ENCODE results near the gene ADAMTS18.

ADAMTS18 gene

GRCh38 chr16:77304134-77304533 is 130.7 kb downstream of the ADAMTS18 start:
- no peaks in the 10 kb centered on the region for H3K27me3 ChIP-seq (ENCODE audit: control insufficient read depth, insufficient read depth, low read length)

GRCh38 chr16:77302674-77303073 is 132.2 kb downstream of the ADAMTS18 start:
- Histone ChIP-seq H3K9me3 (ENCODE audit: control insufficient read depth, insufficient read depth, low read length) (no peaks in the 10 kb centered on the region), H3K9ac (ENCODE audit: low read depth, low read length) (no peak overlapping the region), H3K27me3 (ENCODE audit: control insufficient read depth, insufficient read depth, low read length) (no peaks in the 10 kb centered on the region), H3K4me3 (ENCODE audit: low read depth, low read length) (no peak overlapping the region), H3K36me3 (ENCODE audit: control insufficient read depth, insufficient read depth, low read length) (no peaks in the 10 kb centered on the region), H3K4me1 (ENCODE audit: control insufficient read depth, insufficient read depth, low read length) (no peaks in the 10 kb centered on the region), H3K27ac (ENCODE audit: low read depth, low read length) (no peak overlapping the region)

More at GRCh38 chr16:77304134-77304533, 130.7 kb downstream of the ADAMTS18 start:
- Histone ChIP-seq H3K36me3 (ENCODE audit: control insufficient read depth, insufficient read depth, low read length) (no peaks in the 10 kb centered on the region), H3K27ac (ENCODE audit: low read depth, low read length) (no peak overlapping the region), H3K9ac (ENCODE audit: low read depth, low read length) (no peak overlapping the region), H3K4me1 (ENCODE audit: control insufficient read depth, insufficient read depth, low read length) (no peaks in the 10 kb centered on the region), H3K4me3 (ENCODE audit: low read depth, low read length) (no peak overlapping the region), H3K9me3 (ENCODE audit: control insufficient read depth, insufficient read depth, low read length) (no peaks in the 10 kb centered on the region)

GRCh38 chr16:77302249-77302648 is 132.6 kb downstream of the ADAMTS18 start:
- Histone ChIP-seq H3K27ac (ENCODE audit: low read depth, low read length) (no peak overlapping the region), H3K4me3 (ENCODE audit: low read depth, low read length) (no peak overlapping the region), H3K4me1 (ENCODE audit: control insufficient read depth, insufficient read depth, low read length) (no peaks in the 10 kb centered on the region), H3K27me3 (ENCODE audit: control insufficient read depth, insufficient read depth, low read length) (no peaks in the 10 kb centered on the region), H3K9ac (ENCODE audit: low read depth, low read length) (no peak overlapping the region), H3K36me3 (ENCODE audit: control insufficient read depth, insufficient read depth, low read length) (no peaks in the 10 kb centered on the region), H3K9me3 (ENCODE audit: control insufficient read depth, insufficient read depth, low read length) (no peaks in the 10 kb centered on the region)

GRCh38 chr16:77300256-77300655 is 134.6 kb downstream of the ADAMTS18 start:
- H3K4me1 ChIP-seq (ENCODE audit: control insufficient read depth, insufficient read depth, low read length) = no peaks in the 10 kb centered on the region
- H3K9ac ChIP-seq (ENCODE audit: low read depth, low read length) = no peak overlapping the region
- H3K27me3 ChIP-seq (ENCODE audit: control insufficient read depth, insufficient read depth, low read length) = no peaks in the 10 kb centered on the region
- no peak overlapping the region for H3K27ac ChIP-seq (ENCODE audit: low read depth, low read length)
- no peak overlapping the region for H3K4me3 ChIP-seq (ENCODE audit: low read depth, low read length)
- no peaks in the 10 kb centered on the region for H3K36me3 ChIP-seq (ENCODE audit: control insufficient read depth, insufficient read depth, low read length)
- H3K9me3 ChIP-seq (ENCODE audit: control insufficient read depth, insufficient read depth, low read length) = no peaks in the 10 kb centered on the region

- no peaks in the 10 kb centered on the region for H3K9me3 ChIP-seq (ENCODE audit: control insufficient read depth, insufficient read depth, low read length)
- no peaks in the 10 kb centered on the region for H3K36me3 ChIP-seq (ENCODE audit: control insufficient read depth, insufficient read depth, low read length)
- H3K9ac ChIP-seq (ENCODE audit: low read depth, low read length) = no peak overlapping the region
- H3K4me3 ChIP-seq (ENCODE audit: low read depth, low read length) = no peak overlapping the region
- no peak overlapping the region for H3K27ac ChIP-seq (ENCODE audit: low read depth, low read length)
- H3K4me1 ChIP-seq (ENCODE audit: control insufficient read depth, insufficient read depth, low read length) = no peaks in the 10 kb centered on the region
- H3K27me3 ChIP-seq (ENCODE audit: control insufficient read depth, insufficient read depth, low read length) = no peaks in the 10 kb centered on the region
Observed at GRCh38 chr16:77299395-77299794, 135.4 kb downstream of the ADAMTS18 start.

GRCh38 chr16:77298418-77299360 is 136.1 kb downstream of the ADAMTS18 start:
- H3K4me3 ChIP-seq (ENCODE audit: low read depth, low read length) = no peak overlapping the region
- no peak overlapping the region for H3K27ac ChIP-seq (ENCODE audit: low read depth, low read length)
- H3K4me1 ChIP-seq (ENCODE audit: control insufficient read depth, insufficient read depth, low read length) = no peaks in the 10 kb centered on the region
- H3K27me3 ChIP-seq (ENCODE audit: control insufficient read depth, insufficient read depth, low read length) = no peaks in the 10 kb centered on the region
- H3K9me3 ChIP-seq (ENCODE audit: control insufficient read depth, insufficient read depth, low read length) = no peaks in the 10 kb centered on the region
- H3K36me3 ChIP-seq (ENCODE audit: control insufficient read depth, insufficient read depth, low read length) = no peaks in the 10 kb centered on the region
- H3K9ac ChIP-seq (ENCODE audit: low read depth, low read length) = no peak overlapping the region

GRCh38 chr16:77297996-77298395 is 136.8 kb downstream of the ADAMTS18 start:
- Histone ChIP-seq H3K9me3 (ENCODE audit: control insufficient read depth, insufficient read depth, low read length) (no peaks in the 10 kb centered on the region), H3K36me3 (ENCODE audit: control insufficient read depth, insufficient read depth, low read length) (no peaks in the 10 kb centered on the region), H3K4me1 (ENCODE audit: control insufficient read depth, insufficient read depth, low read length) (no peaks in the 10 kb centered on the region), H3K4me3 (ENCODE audit: low read depth, low read length) (no peak overlapping the region), H3K9ac (ENCODE audit: low read depth, low read length) (no peak overlapping the region), H3K27ac (ENCODE audit: low read depth, low read length) (no peak overlapping the region), H3K27me3 (ENCODE audit: control insufficient read depth, insufficient read depth, low read length) (no peaks in the 10 kb centered on the region)

- H3K4me1 ChIP-seq (ENCODE audit: control insufficient read depth, insufficient read depth, low read length) = no peaks in the 10 kb centered on the region
- H3K4me3 ChIP-seq (ENCODE audit: low read depth, low read length) = no peak overlapping the region
- H3K9me3 ChIP-seq (ENCODE audit: control insufficient read depth, insufficient read depth, low read length) = no peaks in the 10 kb centered on the region
- H3K27ac ChIP-seq (ENCODE audit: low read depth, low read length) = no peak overlapping the region
- H3K36me3 ChIP-seq (ENCODE audit: control insufficient read depth, insufficient read depth, low read length) = no peaks in the 10 kb centered on the region
- H3K27me3 ChIP-seq (ENCODE audit: control insufficient read depth, insufficient read depth, low read length) = no peaks in the 10 kb centered on the region
- H3K9ac ChIP-seq (ENCODE audit: low read depth, low read length) = no peak overlapping the region
Observed at GRCh38 chr16:77295896-77296295, 138.9 kb downstream of the ADAMTS18 start.

GRCh38 chr16:77290451-77291115 is 144.3 kb downstream of the ADAMTS18 start:
- H3K36me3 ChIP-seq (ENCODE audit: control insufficient read depth, insufficient read depth, low read length) = no peaks in the 10 kb centered on the region

GRCh38 chr16:77289331-77289809 is 145.5 kb downstream of the ADAMTS18 start:
- no peak overlapping the region for H3K9ac ChIP-seq (ENCODE audit: low read depth, low read length)
- no peak overlapping the region for H3K27ac ChIP-seq (ENCODE audit: low read depth, low read length)
- no peaks in the 10 kb centered on the region for H3K36me3 ChIP-seq (ENCODE audit: control insufficient read depth, insufficient read depth, low read length)
- H3K4me3 ChIP-seq (ENCODE audit: low read depth, low read length) = no peak overlapping the region
- no peaks in the 10 kb centered on the region for H3K27me3 ChIP-seq (ENCODE audit: control insufficient read depth, insufficient read depth, low read length)
- no peaks in the 10 kb centered on the region for H3K9me3 ChIP-seq (ENCODE audit: control insufficient read depth, insufficient read depth, low read length)
- no peaks in the 10 kb centered on the region for H3K4me1 ChIP-seq (ENCODE audit: control insufficient read depth, insufficient read depth, low read length)

More at GRCh38 chr16:77290451-77291115, 144.3 kb downstream of the ADAMTS18 start:
- no peak overlapping the region for H3K4me3 ChIP-seq (ENCODE audit: low read depth, low read length)
- H3K27me3 ChIP-seq (ENCODE audit: control insufficient read depth, insufficient read depth, low read length) = no peaks in the 10 kb centered on the region
- H3K4me1 ChIP-seq (ENCODE audit: control insufficient read depth, insufficient read depth, low read length) = no peaks in the 10 kb centered on the region
- H3K9me3 ChIP-seq (ENCODE audit: control insufficient read depth, insufficient read depth, low read length) = no peaks in the 10 kb centered on the region
- no peak overlapping the region for H3K27ac ChIP-seq (ENCODE audit: low read depth, low read length)
- no peak overlapping the region for H3K9ac ChIP-seq (ENCODE audit: low read depth, low read length)

GRCh38 chr16:77288222-77288621 is 146.6 kb downstream of the ADAMTS18 start:
- Histone ChIP-seq H3K4me3 (ENCODE audit: low read depth, low read length) (no peak overlapping the region), H3K27ac (ENCODE audit: low read depth, low read length) (no peak overlapping the region), H3K36me3 (ENCODE audit: control insufficient read depth, insufficient read depth, low read length) (no peaks in the 10 kb centered on the region), H3K4me1 (ENCODE audit: control insufficient read depth, insufficient read depth, low read length) (no peaks in the 10 kb centered on the region), H3K9me3 (ENCODE audit: control insufficient read depth, insufficient read depth, low read length) (no peaks in the 10 kb centered on the region), H3K27me3 (ENCODE audit: control insufficient read depth, insufficient read depth, low read length) (no peaks in the 10 kb centered on the region), H3K9ac (ENCODE audit: low read depth, low read length) (no peak overlapping the region)

Data from HUES48 (cell line).